MM.1S (cell line): ENCODE measurements around the gene SHC3.

Experiments
- DNase-seq: peaks from one replicate; pipeline ENCODE4 v3.0.0-alpha.2; 2015
- H2AFZ ChIP-seq: fragments of 300-600 bp; sonication (generic); 2 replicates; pipeline ENCODE4 v1.6.0; 2016; ENCODE audit warnings: antibody characterized with exemption, low read length
- H3F3A ChIP-seq: fragments of 300-600 bp; sonication (generic); 2 replicates; pipeline ENCODE4 v1.6.1; 2016; ENCODE audit warnings: mild to moderate bottlenecking, antibody characterized with exemption, low read length, moderate library complexity, mixed read lengths; ENCODE audit not compliant: insufficient read depth
- H3K27ac ChIP-seq: fragments of 300-600 bp; sonication (generic); 2 replicates; pipeline ENCODE4 v1.5.1; 2016; ENCODE audit warnings: mild to moderate bottlenecking, low read length
- H3K27me3 ChIP-seq: fragments of 300-600 bp; sonication (generic); replicated peaks from 2 replicates; pipeline ENCODE4 v1.6.0; 2016; ENCODE audit warnings: low read length; ENCODE audit not compliant: insufficient read depth
- H3K36me3 ChIP-seq: fragments of 300-600 bp; sonication (generic); replicated peaks from 2 replicates; pipeline ENCODE4 v1.6.1; 2016; ENCODE audit warnings: mild to moderate bottlenecking, low read length, mixed read lengths; ENCODE audit not compliant: insufficient read depth
- H3K4me1 ChIP-seq: fragments of 300-600 bp; sonication (generic); 2 replicates; pipeline ENCODE4 v1.6.1; 2016; ENCODE audit warnings: low read length, mixed read lengths
- H3K4me2 ChIP-seq: fragments of 300-600 bp; sonication (generic); 2 replicates; pipeline ENCODE4 v1.6.0; 2016; ENCODE audit warnings: low read depth, low read length
- H3K4me3 ChIP-seq: fragments of 300-600 bp; sonication (generic); 2 replicates; pipeline ENCODE4 v1.5.1; 2016; ENCODE audit warnings: low read length, mixed read lengths
- H3K79me2 ChIP-seq: fragments of 300-600 bp; sonication (generic); 2 replicates; pipeline ENCODE4 v1.6.1; 2016; ENCODE audit warnings: mixed run types, low read length, mixed read lengths
- H3K9ac ChIP-seq: fragments of 300-600 bp; sonication (generic); 2 replicates; pipeline ENCODE4 v1.6.1; 2016; ENCODE audit warnings: low read length, mixed read lengths
- H3K9me2 ChIP-seq: fragments of 300-600 bp; sonication (generic); replicated peaks from 2 replicates; pipeline ENCODE4 v1.6.1; 2016; ENCODE audit warnings: mild to moderate bottlenecking, low read length, mixed read lengths; ENCODE audit not compliant: insufficient read depth
- H3K9me3 ChIP-seq: fragments of 300-600 bp; sonication (generic); replicated peaks from 2 replicates; pipeline ENCODE4 v1.6.1; 2016; ENCODE audit warnings: mild to moderate bottlenecking, low read length, mixed read lengths; ENCODE audit not compliant: insufficient read depth
- H4K20me1 ChIP-seq: fragments of 300-600 bp; sonication (generic); 2 replicates; pipeline ENCODE4 v1.6.1; 2016; ENCODE audit warnings: mild to moderate bottlenecking, low read length, moderate library complexity, mixed read lengths; ENCODE audit not compliant: insufficient read depth
- CTCF ChIP-seq: fragments of 300-600 bp; sonication (generic); IDR thresholded peaks from 2 replicates; pipeline ENCODE4 v1.5.1; 2016; ENCODE audit warnings: antibody characterized with exemption, low read length, mixed read lengths
- EZH2 ChIP-seq: fragments of 300-600 bp; sonication (generic); optimal IDR thresholded peaks from 2 replicates; pipeline ENCODE3; 2017; ENCODE audit warnings: low read depth, mild to moderate bottlenecking, antibody characterized with exemption, low read length, mixed read lengths
- EZH2phosphoT487 ChIP-seq: fragments of 300-600 bp; sonication (generic); IDR thresholded peaks from 2 replicates; pipeline ENCODE4 v1.6.1; 2018; ENCODE audit warnings: antibody characterized with exemption, low read length

The SHC3 gene

GRCh38 chr9:89153232-89154017, 25.2 kb downstream of the SHC3 start:
- Histone ChIP-seq H3F3A (no peaks in the 10 kb centered on the region), H3K79me2 (no peaks in the 10 kb centered on the region), H3K27me3 (no peaks in the 10 kb centered on the region), H3K4me1 (no peaks in the 10 kb centered on the region), H3K9me3 (no peaks in the 10 kb centered on the region), H4K20me1 (no peaks in the 10 kb centered on the region), H3K9me2 (no peaks in the 10 kb centered on the region), H3K4me2 (no peak overlapping the region), H3K27ac (no peak overlapping the region), H3K9ac (no peak overlapping the region), H3K4me3 (no peak overlapping the region), H3K36me3 (no peaks in the 10 kb centered on the region), H2AFZ (no peak overlapping the region)
- TF ChIP-seq CTCF (no peak), EZH2 (no peak), EZH2phosphoT487 (no peak)
- no peak for DNase-seq

DNA sequence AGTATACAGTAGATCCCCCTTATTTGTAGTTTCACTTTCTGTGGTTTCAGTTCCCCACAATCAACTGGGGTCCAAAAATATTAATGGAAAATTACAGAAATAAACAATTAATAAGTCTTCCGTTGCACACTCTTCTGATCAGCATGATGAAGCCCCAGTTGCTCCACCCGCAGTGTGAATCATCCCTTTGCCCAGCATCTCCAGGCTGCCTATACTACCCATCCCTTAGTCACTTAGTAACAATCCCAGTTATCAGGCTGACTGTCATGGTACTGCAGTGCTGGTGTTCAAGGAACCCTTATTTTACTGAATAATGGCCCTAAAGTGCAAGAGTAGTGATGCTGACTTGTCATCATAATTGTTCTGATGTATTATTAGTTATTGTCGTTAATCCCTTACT, 28.9 kb downstream of the SHC3 start:
- Histone ChIP-seq H4K20me1 (no peaks in the 10 kb centered on the region), H3K9ac (no peak overlapping the region), H3K9me2 (no peaks in the 10 kb centered on the region), H3K36me3 (no peaks in the 10 kb centered on the region), H3K4me3 (no peak overlapping the region), H3K27ac (no peak overlapping the region), H3K79me2 (no peaks in the 10 kb centered on the region), H2AFZ (no peak overlapping the region), H3K27me3 (no peaks in the 10 kb centered on the region), H3F3A (no peaks in the 10 kb centered on the region), H3K4me2 (no peak overlapping the region), H3K4me1 (no peaks in the 10 kb centered on the region), H3K9me3 (no peaks in the 10 kb centered on the region)
- no peak for DNase-seq
- TF ChIP-seq CTCF: no peak
- TF ChIP-seq EZH2phosphoT487: no peak
- TF ChIP-seq EZH2: no peak

DNA sequence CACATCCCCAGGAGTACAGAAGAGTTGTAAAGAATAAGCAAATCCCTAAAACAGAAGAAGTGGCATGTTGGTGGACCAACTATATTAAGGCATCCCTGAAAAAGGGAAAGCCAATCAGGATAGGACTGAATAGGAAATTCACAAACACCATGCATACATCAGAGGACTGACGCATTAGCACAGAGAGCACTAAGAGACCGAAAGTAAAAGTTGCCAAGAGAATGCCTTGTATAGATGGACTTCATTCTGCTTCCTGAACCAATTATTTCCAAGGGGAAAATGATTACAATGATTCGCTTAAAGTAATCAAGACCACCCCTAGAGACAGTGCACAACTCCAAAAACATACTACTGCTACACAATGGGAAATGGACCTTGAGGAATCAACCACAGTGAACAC, 33.5 kb downstream of the SHC3 start:
- TF ChIP-seq CTCF (no peak), EZH2 (no peak), EZH2phosphoT487 (no peak)
- no peak overlapping the region for H2AFZ ChIP-seq
- no peak overlapping the region for H3K4me2 ChIP-seq
- no peaks in the 10 kb centered on the region; the same call in 1 of the 2 replicates for H3K9me2 ChIP-seq
- no peak overlapping the region for H3K9ac ChIP-seq
- H3K4me3 ChIP-seq: no peak overlapping the region
- H3K27ac ChIP-seq: no peak overlapping the region
- H3K36me3 ChIP-seq: no peaks in the 10 kb centered on the region
- H4K20me1 ChIP-seq: no peaks in the 10 kb centered on the region
- no peaks in the 10 kb centered on the region for H3K4me1 ChIP-seq
- H3K9me3 ChIP-seq: no peaks in the 10 kb centered on the region
- H3F3A ChIP-seq: no peaks in the 10 kb centered on the region
- no peaks in the 10 kb centered on the region for H3K27me3 ChIP-seq
- no peak for DNase-seq
- H3K79me2 ChIP-seq: no peaks in the 10 kb centered on the region
